ENCODE results near the gene ITGAL.
"Not testable (repeated sequence)": the region's sequence is repeated elsewhere in the genome, so short reads cannot be mapped to it uniquely, and the experiment has no call there.

ITGAL gene

DNA sequence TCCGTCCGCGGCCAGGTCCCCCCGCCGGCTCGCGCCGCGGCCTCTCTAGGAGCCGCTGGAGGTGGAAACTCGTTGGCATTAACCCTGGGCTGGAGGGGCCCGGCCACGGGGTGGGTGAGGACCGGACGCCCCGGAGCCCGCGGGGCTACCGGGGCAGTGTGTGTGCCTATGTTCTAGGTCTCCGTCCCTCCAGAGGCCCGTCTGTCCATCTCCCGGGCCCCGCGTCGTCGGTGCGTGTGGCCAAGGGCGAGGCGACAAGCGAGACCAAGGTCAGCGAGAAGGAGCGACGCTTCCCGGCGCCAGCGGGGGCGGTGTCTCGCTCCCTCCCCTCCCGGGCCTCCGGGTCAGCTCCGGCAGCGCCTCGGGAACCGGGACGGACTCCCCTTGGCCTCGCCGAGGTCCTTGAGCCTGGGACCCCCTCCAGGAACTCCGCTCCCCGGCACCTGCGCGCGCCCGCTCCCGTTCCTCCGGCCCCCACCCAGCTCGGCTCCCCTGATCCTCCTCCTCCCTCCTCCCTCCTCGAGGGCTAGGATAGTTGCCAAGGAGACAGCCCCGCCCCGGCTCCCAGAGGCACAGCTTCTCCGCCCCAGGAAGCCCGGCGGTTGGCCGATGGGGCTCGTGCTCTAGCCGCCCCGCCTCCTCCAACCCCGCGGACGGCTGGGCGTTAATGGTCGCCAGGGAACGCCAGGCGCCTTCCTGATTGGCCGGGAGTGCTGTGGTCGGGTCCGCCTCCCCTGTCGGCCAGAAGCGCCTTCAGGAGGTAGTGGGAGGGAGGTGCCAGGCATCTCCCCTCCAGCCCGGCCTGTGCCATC, 54.5 kb downstream of the ITGAL start:
- DNase-seq: peak; percentile 100

DNA sequence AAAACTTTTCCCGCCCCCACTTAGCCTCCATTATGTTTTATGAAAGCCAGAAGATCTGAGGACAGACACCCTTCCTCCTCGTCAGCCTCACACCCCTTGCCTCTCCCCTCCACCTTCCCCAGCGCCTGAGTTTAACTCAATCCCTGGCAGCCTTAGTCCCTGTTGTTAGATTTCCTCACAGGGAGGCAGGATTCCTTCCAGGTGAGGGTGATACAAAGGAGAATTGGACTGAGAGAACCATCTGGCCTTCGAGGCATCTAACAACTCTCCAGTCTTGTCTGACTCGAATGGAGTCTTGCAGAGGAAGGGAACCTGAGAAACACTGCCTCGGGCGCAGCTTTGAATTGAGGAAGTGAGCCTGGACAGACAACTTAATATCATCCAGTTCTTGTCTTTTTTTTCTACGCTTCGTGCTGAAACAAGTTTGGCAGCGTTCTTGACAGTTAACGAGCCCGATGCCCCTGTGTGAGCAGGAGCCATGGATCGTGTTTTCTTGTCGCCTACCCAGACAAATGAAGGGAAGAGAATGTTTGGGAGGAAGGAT, 55.2 kb downstream of the ITGAL start:
- DNase-seq: no peak

DNA sequence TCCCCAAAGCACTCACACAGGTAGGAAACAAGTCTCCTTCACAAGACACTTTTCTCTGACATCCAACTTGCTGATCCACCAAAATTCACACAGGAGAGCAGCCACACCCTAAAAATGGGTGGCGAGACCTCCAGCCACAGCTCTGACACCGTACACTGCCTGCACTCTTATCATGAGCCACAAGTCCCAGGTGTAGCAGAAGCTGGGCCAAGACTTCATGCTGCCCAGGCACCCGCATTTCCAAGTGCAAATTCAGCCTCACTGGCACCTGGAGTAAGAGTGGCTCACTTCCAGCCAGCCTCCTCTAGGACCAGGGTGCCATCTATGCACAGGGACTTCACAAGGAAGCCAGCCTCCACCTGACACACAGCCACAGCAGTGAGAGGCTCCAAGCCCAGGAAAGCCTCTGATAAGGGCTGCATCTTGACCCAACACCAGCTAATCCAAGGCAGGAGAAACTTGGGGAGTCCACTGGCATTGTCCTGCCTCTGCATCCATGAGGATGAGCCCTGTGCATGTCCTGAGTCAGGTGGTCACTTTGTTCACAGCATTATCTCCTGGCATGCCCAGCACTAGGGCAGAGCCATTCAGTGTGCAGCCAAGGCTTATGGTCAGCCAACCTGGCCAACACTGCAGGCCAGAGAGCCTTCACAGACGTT, 56.4 kb downstream of the ITGAL start:
- DNase-seq: no peak

DNA sequence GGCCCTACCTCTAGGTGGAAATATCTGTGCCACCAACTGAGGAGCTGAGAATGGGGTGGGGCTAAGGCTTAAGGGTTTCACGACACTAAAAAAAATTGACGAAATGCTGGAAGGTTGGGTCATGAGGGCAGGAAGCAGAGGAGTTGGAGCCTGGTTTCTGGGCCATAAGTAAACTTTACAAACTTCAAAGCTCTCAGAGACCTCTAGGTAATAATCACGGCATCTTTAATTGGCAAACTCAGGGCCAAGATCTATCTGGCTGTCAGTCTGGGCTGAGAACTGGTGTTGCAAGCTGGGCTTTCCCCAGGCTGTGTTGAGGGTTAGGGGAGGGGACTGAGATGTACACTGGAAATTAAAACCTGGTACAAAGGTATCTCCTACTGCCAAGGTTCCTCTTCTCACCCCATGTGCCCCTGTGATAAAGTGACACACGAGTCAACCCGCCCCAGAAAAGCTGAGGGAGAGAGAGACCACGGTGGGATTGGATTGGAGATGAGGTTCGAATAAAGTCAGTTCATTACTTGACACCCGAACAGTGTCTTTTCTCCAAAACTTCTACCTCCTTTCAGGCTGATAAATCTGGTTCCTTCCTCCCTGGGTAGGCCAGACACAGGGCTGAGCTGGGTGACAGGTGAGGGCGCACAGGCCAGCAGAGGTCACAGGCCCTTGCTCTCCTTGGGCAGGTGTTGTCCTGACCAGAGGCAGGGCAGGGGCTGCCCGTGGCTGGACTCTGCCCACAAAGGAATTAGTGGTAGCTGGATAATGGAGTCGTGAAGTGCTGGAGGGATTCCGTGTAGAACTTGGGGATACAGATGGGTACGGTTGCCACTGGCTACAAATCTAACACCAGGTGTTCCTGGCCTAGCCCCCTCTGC, 57.9 kb downstream of the ITGAL start:
- DNase-seq: no peak

DNA sequence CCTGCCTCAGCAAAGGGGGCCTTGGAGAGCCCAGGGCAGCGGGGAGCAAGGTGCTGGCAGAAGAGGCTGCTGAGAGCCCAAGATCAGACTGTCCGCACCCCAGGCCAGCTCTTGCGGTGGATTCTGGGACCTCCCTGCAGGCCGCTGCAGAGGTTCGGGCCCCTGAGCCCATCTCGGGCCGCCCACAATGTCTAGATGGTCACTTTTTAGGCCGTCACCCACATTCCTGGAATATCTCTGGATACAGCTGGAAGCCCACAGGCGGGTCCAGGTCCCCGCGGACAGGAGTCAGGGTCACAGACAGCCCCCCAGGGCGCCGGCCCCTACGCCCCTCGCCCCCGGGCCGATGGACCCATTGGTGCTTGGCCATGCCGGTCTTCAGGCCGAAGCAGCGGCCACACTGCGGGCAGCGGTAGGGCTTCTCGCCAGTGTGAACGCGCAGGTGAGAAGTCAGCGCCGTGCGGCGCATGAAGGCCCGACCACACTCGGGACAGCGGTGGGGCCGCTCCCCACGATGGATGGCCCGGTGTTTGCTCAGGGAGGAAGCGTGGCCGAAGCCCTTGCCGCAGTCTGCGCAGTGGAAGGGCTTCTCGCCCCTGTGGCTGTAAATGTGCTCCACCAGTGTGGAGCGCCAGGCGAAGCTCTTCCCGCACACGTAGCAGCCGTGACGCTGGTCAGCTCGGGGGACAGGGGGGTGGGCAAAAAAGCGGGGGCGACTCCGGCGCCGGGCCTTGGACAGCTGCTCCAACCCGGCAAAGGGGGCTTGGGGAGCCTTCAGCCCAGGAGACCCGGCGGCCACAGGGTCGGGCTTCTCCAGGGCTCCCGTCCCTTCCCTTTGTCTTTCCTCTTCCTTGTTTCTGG, 60.0 kb downstream of the ITGAL start:
- no peak for DNase-seq

DNA sequence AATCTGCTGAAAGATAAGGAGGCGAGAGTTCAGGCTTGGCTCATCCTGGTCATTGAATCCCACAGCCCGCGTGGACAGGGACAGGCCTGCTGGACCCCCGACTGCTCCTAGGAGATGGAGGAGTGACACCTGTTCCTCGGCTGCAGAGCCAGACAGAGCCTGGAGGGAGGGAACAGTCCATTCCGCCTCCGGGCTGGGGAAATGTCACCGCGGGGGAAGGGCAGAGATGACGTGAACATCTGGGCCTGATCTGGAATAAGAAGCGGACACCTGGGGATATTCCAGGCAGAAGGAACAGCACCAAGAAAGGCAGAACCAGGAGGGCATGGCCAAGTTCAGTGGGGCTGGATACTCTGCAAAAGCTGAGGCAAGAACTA, 60.6 kb downstream of the ITGAL start:
- DNase-seq: no peak

DNA sequence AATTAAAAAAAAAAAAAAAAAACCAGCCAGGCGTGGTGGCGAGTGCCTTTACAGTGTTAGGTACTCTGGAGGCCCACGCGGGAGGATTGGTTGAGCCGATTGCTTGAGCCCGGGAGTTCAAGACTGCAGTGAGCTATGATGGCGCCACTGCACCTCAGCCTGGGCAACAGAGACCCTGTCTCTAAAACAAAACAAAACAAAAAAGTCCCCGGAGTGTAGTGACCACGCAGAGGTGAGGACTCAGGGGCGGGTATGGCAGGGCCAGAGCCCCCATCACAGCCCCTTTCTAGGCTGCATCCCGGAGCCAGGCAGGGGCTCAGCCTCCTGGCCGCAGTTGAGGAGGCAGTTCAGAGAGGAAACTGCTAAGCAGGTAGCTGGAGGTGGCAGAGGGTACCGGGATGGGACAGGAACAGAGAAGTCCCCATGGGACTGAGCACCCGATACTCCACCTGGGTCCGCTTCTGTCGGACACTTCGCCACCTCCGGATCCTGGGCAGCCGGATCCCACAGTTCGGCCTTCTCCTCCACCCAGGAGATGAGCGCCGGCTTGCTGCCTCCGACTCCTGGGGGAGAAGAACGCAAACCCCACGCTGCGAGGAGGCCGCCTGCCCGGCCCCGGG, 61.3 kb downstream of the ITGAL start:
- DNase-seq: no peak

DNA sequence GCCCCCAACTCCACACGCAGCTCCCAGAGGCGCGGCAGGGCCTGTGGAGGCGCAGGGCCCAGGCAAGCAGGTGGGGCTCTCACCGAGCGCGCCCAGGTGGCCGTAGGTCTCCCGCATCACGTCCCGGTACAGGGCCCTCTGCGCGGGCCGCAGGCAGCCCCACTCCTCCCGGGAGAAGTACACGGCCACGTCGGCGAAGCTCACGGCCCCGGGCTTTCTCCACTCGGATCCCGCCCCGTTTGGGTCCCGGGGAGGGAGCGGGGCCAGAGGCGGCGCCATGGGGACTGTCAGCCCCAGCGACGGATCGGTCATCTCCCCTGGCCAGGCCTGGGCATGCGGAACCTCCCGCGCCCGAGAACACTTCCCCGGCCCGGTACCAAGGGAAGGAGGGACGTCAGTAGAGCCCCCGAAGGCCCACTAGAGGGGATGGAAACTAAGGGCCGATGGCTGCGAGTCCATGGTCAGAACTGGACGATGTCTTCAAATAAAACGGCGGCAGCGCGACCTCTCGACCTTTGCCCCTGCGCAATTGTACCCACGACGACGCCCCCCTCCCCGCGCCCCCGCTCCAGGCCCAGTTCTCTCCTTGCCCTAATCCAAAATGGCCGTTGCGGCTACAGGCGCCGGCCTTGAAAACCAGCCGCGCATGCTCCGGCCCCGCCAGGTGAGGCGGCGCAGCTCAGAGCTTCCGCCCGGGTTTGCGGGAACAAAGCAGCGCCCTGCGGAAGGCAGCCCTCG, 62.0 kb downstream of the ITGAL start, which contains the start of gene ZNF747:
Gene ZNF747 (minus strand): TSS at position 491 of the 738 bp plus-strand sequence. CDS start 179 bp downstream, at position 312.
- peak; percentile 93 for DNase-seq

DNA sequence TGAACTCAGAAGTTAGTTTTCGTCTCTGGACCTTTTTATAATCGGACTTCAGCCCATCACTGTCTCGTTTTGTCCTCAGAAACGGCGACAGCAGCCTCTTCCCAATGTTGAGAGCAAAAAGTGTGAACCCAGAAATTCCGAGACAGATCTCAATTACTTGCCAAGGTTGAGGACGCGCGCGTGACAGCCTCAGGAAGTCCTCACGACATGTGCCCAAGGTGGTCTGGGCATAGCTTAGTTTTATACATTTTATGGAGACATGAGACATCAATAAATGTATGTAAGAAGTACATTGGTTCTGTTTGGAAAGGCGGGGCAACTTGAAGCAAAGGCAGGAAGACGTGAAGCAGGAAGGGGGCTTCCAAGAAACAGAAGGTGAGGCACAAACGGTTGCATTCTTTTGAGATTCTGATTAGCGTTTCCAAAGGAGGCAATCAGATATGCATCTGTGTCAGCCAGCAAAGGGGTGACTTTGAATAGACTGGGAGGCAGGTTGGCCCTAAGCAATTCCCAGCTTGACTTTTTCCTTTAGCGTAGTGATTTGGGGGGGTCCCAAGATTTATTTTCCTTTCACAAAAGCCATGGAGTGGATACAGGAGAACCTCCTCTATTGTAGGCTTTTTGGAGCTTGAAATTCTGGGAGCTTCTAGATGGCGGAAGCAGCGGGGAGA, 62.7 kb downstream of the ITGAL start:
- DNase-seq: peak; percentile 70

DNA sequence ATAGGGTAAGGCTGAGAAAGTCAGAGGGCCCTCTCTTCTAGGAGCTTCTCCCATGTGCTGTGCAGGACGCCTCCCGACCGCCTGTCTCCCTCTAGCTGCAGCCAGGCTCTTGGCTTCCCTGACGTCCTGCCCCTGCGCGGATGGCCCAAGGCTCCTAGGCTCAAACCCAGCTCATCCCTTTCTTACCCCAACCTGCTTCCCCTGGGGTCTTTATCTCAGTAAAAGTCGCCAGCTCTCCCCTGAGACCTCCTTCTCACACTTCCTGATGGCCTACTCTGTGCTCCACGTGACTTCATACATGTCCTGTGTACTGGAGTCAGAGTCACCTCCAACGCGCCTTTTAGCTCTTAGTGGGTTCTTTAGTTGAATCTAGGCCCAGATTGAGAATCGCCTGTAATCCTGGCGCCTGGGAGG, 63.2 kb downstream of the ITGAL start:
- peak; percentile 69 for DNase-seq

DNA sequence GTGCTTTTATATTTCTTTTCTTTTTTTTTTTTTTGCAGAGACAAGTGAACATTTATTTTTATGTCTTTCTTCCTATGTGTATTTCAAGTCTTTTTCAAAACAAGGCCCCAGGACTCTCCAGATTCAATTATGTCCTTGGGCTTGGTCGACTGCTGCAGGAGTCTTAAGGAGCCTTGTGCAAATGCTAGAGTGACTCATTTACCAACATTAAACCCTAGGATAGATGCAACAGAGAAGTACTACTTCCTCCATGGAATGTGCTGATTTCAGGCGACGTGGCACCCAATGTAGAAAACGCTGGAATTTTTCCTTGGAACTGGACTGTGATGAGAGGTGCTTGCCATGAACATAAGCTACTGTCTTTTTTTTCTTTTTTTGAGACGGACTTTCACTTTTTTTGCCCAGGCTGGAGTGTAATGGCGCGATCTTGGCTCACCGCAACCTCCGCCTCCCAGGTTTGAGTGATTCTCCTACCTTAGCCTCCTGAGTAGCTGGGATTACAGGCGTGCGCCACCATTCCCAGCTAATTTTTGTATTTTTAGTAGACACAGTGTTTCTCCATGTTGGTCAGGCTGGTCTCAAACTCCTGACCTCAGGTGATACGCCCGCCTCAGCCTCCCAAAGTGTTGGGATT, 64.0 kb downstream of the ITGAL start:
- not testable (repeated sequence) for DNase-seq

DNA sequence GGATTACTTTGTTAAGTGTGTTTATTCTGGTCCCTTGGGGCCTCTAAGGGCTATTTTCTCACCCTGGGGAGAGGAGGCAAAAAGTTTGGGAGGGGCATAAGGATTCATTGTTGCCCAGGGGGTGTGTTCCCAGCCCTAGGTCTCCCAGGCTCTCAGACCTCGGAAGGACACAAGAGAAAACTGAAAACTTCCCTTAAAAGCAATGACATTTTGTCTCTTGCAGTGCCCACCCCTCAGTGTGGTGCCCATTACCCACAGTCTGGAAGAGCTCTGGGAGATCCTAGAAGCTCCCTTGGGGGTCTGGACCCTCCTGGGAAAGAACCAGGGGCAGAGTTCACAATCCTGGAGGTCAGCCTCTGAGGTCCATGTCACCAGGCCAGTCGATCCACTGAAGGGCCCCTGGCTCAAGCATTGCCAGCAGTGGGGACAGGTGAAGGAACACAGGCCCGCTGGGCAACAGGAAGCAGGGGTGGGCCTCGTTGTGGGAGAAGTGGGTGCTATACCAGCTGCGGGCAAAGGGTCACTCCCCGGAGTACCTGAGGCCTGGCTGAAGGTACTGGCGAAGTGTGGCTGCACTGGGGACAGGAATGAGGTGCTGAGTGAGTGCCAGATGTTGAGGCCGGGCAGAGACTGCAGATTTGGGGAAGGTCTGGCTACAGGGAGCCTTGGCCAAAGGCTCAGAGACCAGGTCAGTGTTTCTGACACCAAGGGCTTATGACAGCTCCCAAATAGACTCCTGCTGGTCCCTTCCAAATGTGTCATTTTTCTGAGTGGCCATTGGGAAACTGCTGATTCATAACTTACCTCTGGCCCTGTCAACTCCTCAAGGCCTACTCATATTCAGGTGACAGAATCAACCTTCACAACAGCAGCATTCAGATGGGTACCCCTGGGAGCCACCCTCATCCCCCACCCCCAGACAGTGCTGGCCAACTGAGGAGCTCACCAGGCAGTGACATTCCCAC, 66.7 kb downstream of the ITGAL start:
- DNase-seq: no peak

DNA sequence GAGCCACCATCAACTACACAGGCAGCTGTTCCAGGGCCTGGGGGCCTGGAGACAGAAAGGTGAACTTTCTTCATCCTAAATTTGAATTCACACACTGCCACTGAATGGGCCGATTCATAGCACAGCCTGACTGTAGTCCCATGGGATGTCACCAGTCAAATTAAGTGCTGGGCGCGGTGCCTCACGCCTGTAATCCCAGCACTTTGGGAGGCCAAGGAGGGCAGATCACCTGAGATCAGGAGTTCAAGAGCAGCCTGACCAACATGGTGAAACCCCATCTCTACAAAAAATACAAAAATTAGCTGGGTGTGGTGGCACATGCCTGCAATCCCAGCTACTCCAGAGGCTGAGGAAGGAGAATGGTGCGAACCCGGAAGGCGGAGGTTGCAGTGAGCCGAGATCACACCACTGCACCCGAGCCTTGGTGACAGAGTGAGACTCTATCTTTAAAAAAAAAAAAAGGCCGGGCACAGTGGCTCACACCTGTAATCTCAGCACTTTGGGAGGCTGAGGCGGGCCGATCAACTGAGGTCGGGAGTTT, 67.5 kb downstream of the ITGAL start:
- not testable (repeated sequence) for DNase-seq

DNA sequence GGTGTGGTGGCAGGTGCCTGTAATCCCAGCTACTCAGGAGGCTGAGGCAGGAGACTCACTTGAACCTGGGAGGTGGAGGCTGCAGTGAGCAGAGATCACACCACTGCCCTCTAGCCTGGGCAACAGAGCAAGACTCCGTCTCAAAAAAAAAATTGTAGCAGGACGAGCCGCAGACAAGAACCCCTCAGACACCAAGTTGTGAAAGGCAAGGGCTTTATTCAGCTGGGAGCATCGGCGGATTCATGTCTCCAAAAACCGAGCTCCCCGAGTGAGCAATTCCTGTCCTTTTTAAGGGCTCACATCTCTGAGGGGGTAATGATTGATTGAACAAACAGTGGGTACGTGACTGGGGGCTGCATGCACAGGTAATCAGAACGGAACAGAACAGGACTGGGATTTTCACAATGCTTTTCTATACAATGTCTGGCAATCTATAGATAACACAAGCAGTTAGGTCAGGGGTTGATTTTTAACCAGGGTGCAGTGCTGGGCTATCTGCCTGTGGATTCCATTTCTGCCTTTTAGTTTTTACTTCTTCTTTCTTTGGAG, 68.4 kb downstream of the ITGAL start:
- not testable (repeated sequence) for DNase-seq

DNA sequence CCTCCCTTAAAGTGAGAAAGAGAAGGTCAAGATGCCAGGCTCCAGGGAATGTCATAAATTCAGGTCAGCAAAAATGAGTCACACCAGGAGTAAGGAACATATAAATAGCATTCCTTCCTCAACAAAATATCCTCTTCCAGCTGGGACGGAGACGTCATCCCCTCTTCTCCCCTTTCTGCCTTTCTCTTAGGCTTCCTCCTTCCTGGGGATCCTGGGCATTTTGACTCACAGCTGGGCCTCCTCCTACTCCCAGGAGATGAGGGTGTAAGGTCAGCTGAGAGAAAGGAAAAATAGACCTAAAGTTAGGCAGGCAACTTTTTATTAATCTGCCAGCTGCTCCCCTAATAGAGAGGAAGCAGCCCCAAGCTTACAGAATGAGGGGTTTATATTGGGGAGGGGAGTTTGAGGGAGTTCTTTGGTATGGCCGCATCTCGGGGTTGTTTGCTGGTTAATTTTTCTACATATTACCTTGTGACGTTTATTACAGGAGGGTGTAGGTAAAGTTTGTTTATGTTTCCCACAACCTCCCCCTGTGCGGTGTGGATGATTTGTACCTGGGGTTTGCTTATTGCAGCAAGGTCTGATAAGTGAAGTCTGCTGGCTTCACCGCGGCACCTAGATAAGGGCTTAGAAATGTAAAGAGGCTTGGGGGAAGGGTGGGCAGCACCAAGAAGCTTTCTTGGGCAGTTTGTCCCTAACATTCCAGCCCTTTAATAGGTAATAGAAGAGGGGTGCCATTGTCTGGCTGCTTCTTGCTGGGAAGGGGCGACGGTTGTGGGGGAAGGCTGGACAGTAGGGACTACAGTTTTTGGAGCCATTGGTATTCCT, 69.2 kb downstream of the ITGAL start:
- DNase-seq: no peak

DNA sequence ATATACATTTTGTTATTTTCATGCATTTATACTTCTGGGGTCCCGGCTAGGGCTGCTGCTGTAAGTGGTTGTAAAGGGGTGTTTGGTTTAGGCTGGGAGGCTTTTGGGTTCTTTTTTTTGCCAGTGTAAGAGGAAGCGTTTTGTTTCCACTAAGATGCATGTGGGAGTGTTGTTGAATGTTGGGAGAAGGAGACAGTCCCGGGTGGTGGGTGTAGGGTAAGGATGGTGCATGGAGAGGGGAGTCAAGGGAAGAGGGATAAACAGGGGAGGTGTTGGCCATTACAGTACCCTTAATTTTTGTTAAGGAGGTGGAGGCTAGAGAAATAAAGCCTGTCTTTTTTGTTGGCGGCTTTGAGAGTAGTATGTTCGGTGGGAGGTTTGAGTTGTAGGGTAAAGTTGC, 70.5 kb downstream of the ITGAL start:
- no peak for DNase-seq
